Mesenchymal stem cell (in vitro differentiated cells and primary cell): ENCODE data around the gene MCM3.

Experiments used
- DNase-seq: peaks from one replicate; pipeline ENCODE4 v3.0.0-alpha.2; 2013
- H2AFZ ChIP-seq: one replicate; pipeline ENCODE4 v1.6.1; 2013; ENCODE audit warnings: low read depth, mild to moderate bottlenecking, control low read depth, inconsistent platforms, low read length, moderate library complexity
- H2AK5ac ChIP-seq: 2 replicates; pipeline ENCODE4 v1.6.1; 2013; ENCODE audit warnings: low read length, moderate library complexity, mild to moderate bottlenecking, inconsistent platforms; ENCODE audit not compliant: severe bottlenecking
- H2BK120ac ChIP-seq: one replicate; pipeline ENCODE4 v1.6.1; 2013; ENCODE audit warnings: low read depth, mild to moderate bottlenecking, inconsistent platforms, low read length, moderate library complexity
- H2BK12ac ChIP-seq, 2 experiments: one replicate each; pipeline ENCODE4 v1.6.1; 2013; ENCODE audit warnings: inconsistent platforms in 2 of 2, low read length in 2 of 2, mild to moderate bottlenecking in 2 of 2, moderate library complexity in 2 of 2, control low read depth in 1 of 2
- H2BK15ac ChIP-seq: one replicate; pipeline ENCODE4 v1.6.1; 2013; ENCODE audit warnings: mild to moderate bottlenecking, low read depth, inconsistent platforms; ENCODE audit not compliant: poor library complexity, severe bottlenecking
- H2BK5ac ChIP-seq: 2 replicates; pipeline ENCODE4 v1.6.1; 2013; ENCODE audit warnings: low read depth, mild to moderate bottlenecking, low read length, control low read depth, inconsistent platforms; ENCODE audit not compliant: poor library complexity, severe bottlenecking
- H3K14ac ChIP-seq, 2 experiments: one replicate each; pipeline ENCODE4 v1.6.1; 2013; ENCODE audit warnings: inconsistent platforms in 2 of 2, low read length in 2 of 2, control low read depth in 1 of 2, mild to moderate bottlenecking in 1 of 2, moderate library complexity in 1 of 2
- H3K18ac ChIP-seq, 2 experiments: one replicate each; pipeline ENCODE4 v1.6.1; 2013; ENCODE audit warnings: inconsistent platforms in 2 of 2, low read length in 2 of 2, control low read depth in 1 of 2, low read depth in 1 of 2, mild to moderate bottlenecking in 1 of 2
- H3K23ac ChIP-seq, 2 experiments: one replicate each; pipeline ENCODE4 v1.6.1; 2013; ENCODE audit warnings: inconsistent platforms in 2 of 2, low read length in 2 of 2, mild to moderate bottlenecking in 2 of 2, moderate library complexity in 2 of 2, control low read depth in 1 of 2
- H3K27ac ChIP-seq: 2 replicates; pipeline ENCODE4 v1.5.1; 2013; ENCODE audit warnings: mild to moderate bottlenecking, moderate library complexity, low read length, control low read depth, inconsistent platforms; ENCODE audit not compliant: poor library complexity, severe bottlenecking
- H3K27me3 ChIP-seq, 2 experiments: 2 replicates each; pipeline versions ENCODE4 v1.6.1 to v1.7.0; 2013; ENCODE audit warnings: low read length in 2 of 2, mild to moderate bottlenecking in 2 of 2, moderate library complexity in 2 of 2, control low read depth in 1 of 2, inconsistent platforms in 1 of 2; ENCODE audit not compliant: control insufficient read depth in 1 of 2, insufficient read depth in 1 of 2
- H3K36me3 ChIP-seq, 2 experiments: 2 replicates each; pipeline versions ENCODE4 v1.6.1 to v1.7.0; 2013; ENCODE audit warnings: low read length in 2 of 2, control low read depth in 1 of 2, inconsistent platforms in 1 of 2, low read depth in 1 of 2, mild to moderate bottlenecking in 1 of 2; ENCODE audit not compliant: insufficient read depth in 2 of 2, control insufficient read depth in 1 of 2
- H3K4ac ChIP-seq, 2 experiments: one replicate each; pipeline ENCODE4 v1.6.1; 2013; ENCODE audit warnings: inconsistent platforms in 2 of 2, low read length in 2 of 2, mild to moderate bottlenecking in 2 of 2, moderate library complexity in 2 of 2, control low read depth in 1 of 2, low read depth in 1 of 2
- H3K4me1 ChIP-seq: 2 replicates; pipeline ENCODE4 v1.6.1; 2013; ENCODE audit warnings: low read depth, low read length, control low read depth; ENCODE audit not compliant: control insufficient read depth, insufficient read depth
- H3K4me2 ChIP-seq: 2 replicates; pipeline ENCODE4 v1.6.1; 2013; ENCODE audit warnings: low read length, mild to moderate bottlenecking, inconsistent platforms; ENCODE audit not compliant: poor library complexity, severe bottlenecking
- H3K4me3 ChIP-seq, 2 experiments: 2 replicates each; pipeline versions ENCODE4 v1.5.1 to v1.7.0; 2013; ENCODE audit warnings: low read length in 2 of 2, mild to moderate bottlenecking in 2 of 2, control low read depth in 1 of 2, low read depth in 1 of 2; ENCODE audit not compliant: insufficient read depth in 1 of 2
- H3K79me1 ChIP-seq: replicated peaks from 2 replicates; pipeline ENCODE4 v1.6.1; 2013; ENCODE audit warnings: mild to moderate bottlenecking, control low read depth, low read length, inconsistent platforms; ENCODE audit not compliant: poor library complexity, severe bottlenecking
- H3K9ac ChIP-seq: 2 replicates; pipeline ENCODE4 v1.7.0; 2013; ENCODE audit warnings: mild to moderate bottlenecking, low read length, moderate library complexity
- H3K9me3 ChIP-seq: 2 replicates; pipeline ENCODE4 v1.7.0; 2013; ENCODE audit warnings: mild to moderate bottlenecking, low read length; ENCODE audit not compliant: control insufficient read depth
- H4K8ac ChIP-seq: one replicate; pipeline ENCODE4 v1.6.1; 2013; ENCODE audit warnings: inconsistent platforms, mild to moderate bottlenecking, low read length, moderate library complexity
- H4K91ac ChIP-seq: one replicate; pipeline ENCODE4 v1.6.1; 2013; ENCODE audit warnings: mild to moderate bottlenecking, low read length, inconsistent platforms
- WGBS: methylation state at CpG from one replicate; pipeline ENCODE4 v1.1.7; 2013; ENCODE audit warnings: mixed read lengths; 5-methylcytosine and 5-hydroxymethylcytosine counted together

The MCM3 gene

GRCh38 chr6:52312461-52312860 lies 27.9 kb upstream of the MCM3 start:
- Histone ChIP-seq H2BK15ac (no peak overlapping the region), H3K79me1 (no peaks in the 10 kb centered on the region), H3K4me3 (no peak overlapping the region), H4K91ac (no peak overlapping the region), H3K27me3 (no peaks in the 10 kb centered on the region), H4K8ac (no peak overlapping the region), H2BK5ac (no peak overlapping the region), H3K4ac (no peak overlapping the region), H3K36me3 (no peaks in the 10 kb centered on the region), H3K27ac (no peak overlapping the region), H3K18ac (no peak overlapping the region), H3K4me1 (no peaks in the 10 kb centered on the region), H2AK5ac (no peak overlapping the region), H2BK120ac (no peak overlapping the region), H3K9ac (no peak overlapping the region), H3K23ac (no peak overlapping the region), H2BK12ac (no peak overlapping the region), H3K4me2 (no peak overlapping the region), H3K14ac (no peak overlapping the region), H3K9me3 (no peaks in the 10 kb centered on the region), H2AFZ (no peak overlapping the region)
- 80% methylated on average over 2 of the region's 2 CpGs for WGBS
- no peak for DNase-seq

GRCh38 chr6:52310932-52311331 lies 26.4 kb upstream of the MCM3 start:
- Histone ChIP-seq H4K8ac (no peak overlapping the region), H3K14ac (no peak overlapping the region), H2AFZ (no peak overlapping the region), H2BK120ac (no peak overlapping the region), H3K4me3 (no peak overlapping the region), H3K9me3 (no peaks in the 10 kb centered on the region), H3K23ac (no peak overlapping the region), H3K36me3 (no peaks in the 10 kb centered on the region), H2BK5ac (no peak overlapping the region), H3K27me3 (no peaks in the 10 kb centered on the region), H3K18ac (no peak overlapping the region), H3K4ac (no peak overlapping the region), H3K27ac (no peak overlapping the region), H2BK15ac (no peak overlapping the region), H4K91ac (no peak overlapping the region), H2BK12ac (no peak overlapping the region), H3K79me1 (no peaks in the 10 kb centered on the region), H2AK5ac (no peak overlapping the region), H3K9ac (no peak overlapping the region), H3K4me2 (no peak overlapping the region), H3K4me1 (peaks cover 3% of the 10 kb centered on the region)
- DNase-seq, result no peak
- 92% methylated on average over 3 of the region's 3 CpGs for WGBS

GRCh38 chr6:52307900-52308372 lies 23.4 kb upstream of the MCM3 start:
- Histone ChIP-seq H3K4ac (no peak overlapping the region), H3K4me1 (peaks cover 3% of the 10 kb centered on the region), H3K27me3 (no peaks in the 10 kb centered on the region), H2AFZ (no peak overlapping the region), H2BK12ac (no peak overlapping the region), H3K18ac (no peak overlapping the region), H3K9ac (no peak overlapping the region), H4K91ac (no peak overlapping the region), H4K8ac (peak overlapping the region; percentile 19), H2BK15ac (no peak overlapping the region), H2AK5ac (no peak overlapping the region), H3K4me3 (no peak overlapping the region), H3K4me2 (no peak overlapping the region), H3K36me3 (peaks cover 0 to 2% of the 10 kb centered on the region in 2 experiments), H2BK120ac (no peak overlapping the region), H3K23ac (no peak overlapping the region), H2BK5ac (no peak overlapping the region), H3K14ac (no peak overlapping the region), H3K79me1 (no peaks in the 10 kb centered on the region), H3K27ac (no peak overlapping the region), H3K9me3 (no peaks in the 10 kb centered on the region)
- WGBS, result 42% methylated on average over 1 of the region's 1 CpG
- DNase-seq, result no peak

GRCh38 chr6:52306972-52307870 lies 22.7 kb upstream of the MCM3 start:
- no peak overlapping the region for H2AK5ac ChIP-seq
- no peak overlapping the region for H2BK5ac ChIP-seq
- no peak overlapping the region for H4K91ac ChIP-seq
- H3K79me1 ChIP-seq, result no peaks in the 10 kb centered on the region
- no peak overlapping the region for H2BK120ac ChIP-seq
- H3K23ac ChIP-seq, result no peak overlapping the region
- H3K4me3 ChIP-seq, result no peak overlapping the region
- H3K4me1 ChIP-seq, result peaks cover 3% of the 10 kb centered on the region
- no peaks in the 10 kb centered on the region for H3K27me3 ChIP-seq
- peak overlapping the region in 1 of 2 experiments; percentile 24 for H3K4ac ChIP-seq
- WGBS, result 56% methylated on average over 31 of the region's 32 CpGs
- DNase-seq, result no peak
- peak overlapping the region in 1 of 2 experiments; percentile 5 for H3K18ac ChIP-seq
- H2BK12ac ChIP-seq, result no peak overlapping the region
- H3K27ac ChIP-seq, result no peak overlapping the region
- no peak overlapping the region for H2AFZ ChIP-seq
- H3K9ac ChIP-seq, result no peak overlapping the region
- H3K4me2 ChIP-seq, result no peak overlapping the region
- no peak overlapping the region for H2BK15ac ChIP-seq
- H3K9me3 ChIP-seq, result no peaks in the 10 kb centered on the region
- no peak overlapping the region for H3K14ac ChIP-seq
- H4K8ac ChIP-seq, result peak overlapping the region; percentile 66
- H3K36me3 ChIP-seq, result peaks cover 0 to 2% of the 10 kb centered on the region in 2 experiments
